Erythroblast (primary cell): ENCODE results near the gene MICAL2.

Experiments used
- GATA1 ChIP-seq: IDR thresholded peaks from 2 replicates; pipeline ENCODE4 v1.6.1; 2011; ENCODE audit warnings: low read depth, mild to moderate bottlenecking, control low read depth, low read length, moderate library complexity
- POLR2A ChIP-seq: IDR thresholded peaks from 2 replicates; pipeline ENCODE4 v1.6.1; 2011; ENCODE audit warnings: mild to moderate bottlenecking, low read length

- TF ChIP-seq POLR2A (no peak), GATA1 (no peak)
Measured at GRCh38 chr11:12084256-12084655, 26.1 kb upstream of the MICAL2 start.
